Measurements from ENCODE around the gene TTC28.

The TTC28 gene

GRCh38 chr22:28424427-28425080 is 255.1 kb downstream of the TTC28 start:
- DNase-seq (ENCODE audit: low read depth, low spot score): peak; percentile 10
- H3K27ac ChIP-seq: peak overlapping the region; percentile 9

GRCh38 chr22:28419919-28420318 is 259.7 kb downstream of the TTC28 start:
- no peak for DNase-seq (ENCODE audit: low read depth, low spot score)
- H3K27ac ChIP-seq: no peak overlapping the region

- no peak for DNase-seq (ENCODE audit: low read depth, low spot score)
- H3K27ac ChIP-seq: no peak overlapping the region
Observed at GRCh38 chr22:28418008-28418407, 261.6 kb downstream of the TTC28 start.

GRCh38 chr22:28417431-28417830 is 262.2 kb downstream of the TTC28 start:
- no peak overlapping the region for H3K27ac ChIP-seq
- DNase-seq (ENCODE audit: low read depth, low spot score): no peak

- no peak for DNase-seq (ENCODE audit: low read depth, low spot score)
- no peak overlapping the region for H3K27ac ChIP-seq
Observed at GRCh38 chr22:28414913-28415312, 264.7 kb downstream of the TTC28 start.

GRCh38 chr22:28413612-28414399 is 265.8 kb downstream of the TTC28 start:
- no peak for DNase-seq (ENCODE audit: low read depth, low spot score)
- no peak overlapping the region for H3K27ac ChIP-seq

GRCh38 chr22:28412109-28412508 is 267.5 kb downstream of the TTC28 start:
- DNase-seq (ENCODE audit: low read depth, low spot score): no peak
- no peak overlapping the region for H3K27ac ChIP-seq

GRCh38 chr22:28411125-28411524 is 268.5 kb downstream of the TTC28 start:
- DNase-seq (ENCODE audit: low read depth, low spot score): no peak
- no peak overlapping the region for H3K27ac ChIP-seq

GRCh38 chr22:28410050-28410816 is 269.4 kb downstream of the TTC28 start:
- DNase-seq (ENCODE audit: low read depth, low spot score): no peak
- H3K27ac ChIP-seq: no peak overlapping the region

- H3K27ac ChIP-seq: no peak overlapping the region
- no peak for DNase-seq (ENCODE audit: low read depth, low spot score)
Observed at GRCh38 chr22:28408709-28409108, 270.9 kb downstream of the TTC28 start.

- no peak overlapping the region for H3K27ac ChIP-seq
- DNase-seq (ENCODE audit: low read depth, low spot score): no peak
Observed at GRCh38 chr22:28407645-28408044, 272.0 kb downstream of the TTC28 start.

- no peak for DNase-seq (ENCODE audit: low read depth, low spot score)
- H3K27ac ChIP-seq: no peak overlapping the region
Observed at GRCh38 chr22:28406246-28406645, 273.4 kb downstream of the TTC28 start.

GRCh38 chr22:28405588-28405987 is 274.1 kb downstream of the TTC28 start:
- no peak for DNase-seq (ENCODE audit: low read depth, low spot score)
- no peak overlapping the region for H3K27ac ChIP-seq

GRCh38 chr22:28402539-28402938 is 277.1 kb downstream of the TTC28 start:
- no peak for DNase-seq (ENCODE audit: low read depth, low spot score)
- no peak overlapping the region for H3K27ac ChIP-seq

- H3K27ac ChIP-seq: no peak overlapping the region
Observed at GRCh38 chr22:28402060-28402459, 277.6 kb downstream of the TTC28 start.

GRCh38 chr22:28398981-28399380 is 280.7 kb downstream of the TTC28 start:
- no peak overlapping the region for H3K27ac ChIP-seq
- DNase-seq (ENCODE audit: low read depth, low spot score): no peak

More at GRCh38 chr22:28402060-28402459, 277.6 kb downstream of the TTC28 start:
- no peak for DNase-seq (ENCODE audit: low read depth, low spot score)

- no peak overlapping the region for H3K27ac ChIP-seq
- no peak for DNase-seq (ENCODE audit: low read depth, low spot score)
Observed at GRCh38 chr22:28398355-28398754, 281.3 kb downstream of the TTC28 start.

GRCh38 chr22:28397306-28397705 is 282.3 kb downstream of the TTC28 start:
- no peak overlapping the region for H3K27ac ChIP-seq
- DNase-seq (ENCODE audit: low read depth, low spot score): no peak

- H3K27ac ChIP-seq: no peak overlapping the region
- DNase-seq (ENCODE audit: low read depth, low spot score): no peak
Observed at GRCh38 chr22:28395920-28396753, 283.5 kb downstream of the TTC28 start.

- no peak overlapping the region for H3K27ac ChIP-seq
Observed at GRCh38 chr22:28395520-28395919, 284.1 kb downstream of the TTC28 start.

More at GRCh38 chr22:28395520-28395919, 284.1 kb downstream of the TTC28 start:
- DNase-seq (ENCODE audit: low read depth, low spot score): no peak
